ENCODE data around the gene SDHAF2.

SDHAF2 gene

DNA sequence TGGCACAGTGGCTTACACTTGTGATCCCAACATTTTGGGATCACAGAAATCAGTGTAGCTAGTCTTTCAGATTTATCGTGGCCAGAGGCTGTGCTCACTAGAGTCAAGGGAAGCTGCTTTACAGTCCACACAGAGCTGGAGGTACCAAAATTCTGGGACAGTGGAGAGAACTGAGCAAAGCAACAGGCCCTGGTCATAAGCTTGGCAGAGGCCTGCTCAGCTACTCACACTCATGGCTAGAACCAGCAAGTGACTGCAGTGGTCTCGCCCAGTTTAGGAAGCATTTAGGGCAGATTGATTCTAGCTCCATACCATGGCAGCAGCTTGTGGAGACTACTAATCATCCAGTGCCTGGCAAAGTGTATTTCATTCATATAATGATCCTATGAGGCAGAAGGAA is 28.8 kb upstream of the SDHAF2 start:
- Histone ChIP-seq H4K20me1 (ENCODE audit: insufficient read depth, low read length) (no peaks in the 10 kb centered on the region), H3K4me1 (ENCODE audit: low read length) (no peaks in the 10 kb centered on the region), H3K9ac (ENCODE audit: low read length) (no peak overlapping the region), H3K36me3 (replicated peaks; ENCODE audit: insufficient read depth, low read length) (peaks cover 14% of the 10 kb centered on the region), H3K4me3 (ENCODE audit: low read length) (no peak overlapping the region), H3K27ac (ENCODE audit: low read length) (no peak overlapping the region), H3K79me2 (ENCODE audit: low read length) (peaks cover 5% of the 10 kb centered on the region), H3K9me3 (replicated peaks; ENCODE audit: insufficient read depth, low read length) (no peaks in the 10 kb centered on the region), H3K9me2 (replicated peaks; ENCODE audit: insufficient read depth, low read length) (no peaks in the 10 kb centered on the region), H3K27me3 (replicated peaks; ENCODE audit: insufficient read depth, low read length) (no peaks in the 10 kb centered on the region), H3F3A (ENCODE audit: insufficient read depth, low read length) (peaks cover 7% of the 10 kb centered on the region; the same call in 1 of the 2 replicates), H3K4me2 (ENCODE audit: low read depth, low read length) (no peak overlapping the region), H2AFZ (ENCODE audit: low read length) (no peak overlapping the region)
- DNase-seq, result no peak
- TF ChIP-seq, protein P1, sequence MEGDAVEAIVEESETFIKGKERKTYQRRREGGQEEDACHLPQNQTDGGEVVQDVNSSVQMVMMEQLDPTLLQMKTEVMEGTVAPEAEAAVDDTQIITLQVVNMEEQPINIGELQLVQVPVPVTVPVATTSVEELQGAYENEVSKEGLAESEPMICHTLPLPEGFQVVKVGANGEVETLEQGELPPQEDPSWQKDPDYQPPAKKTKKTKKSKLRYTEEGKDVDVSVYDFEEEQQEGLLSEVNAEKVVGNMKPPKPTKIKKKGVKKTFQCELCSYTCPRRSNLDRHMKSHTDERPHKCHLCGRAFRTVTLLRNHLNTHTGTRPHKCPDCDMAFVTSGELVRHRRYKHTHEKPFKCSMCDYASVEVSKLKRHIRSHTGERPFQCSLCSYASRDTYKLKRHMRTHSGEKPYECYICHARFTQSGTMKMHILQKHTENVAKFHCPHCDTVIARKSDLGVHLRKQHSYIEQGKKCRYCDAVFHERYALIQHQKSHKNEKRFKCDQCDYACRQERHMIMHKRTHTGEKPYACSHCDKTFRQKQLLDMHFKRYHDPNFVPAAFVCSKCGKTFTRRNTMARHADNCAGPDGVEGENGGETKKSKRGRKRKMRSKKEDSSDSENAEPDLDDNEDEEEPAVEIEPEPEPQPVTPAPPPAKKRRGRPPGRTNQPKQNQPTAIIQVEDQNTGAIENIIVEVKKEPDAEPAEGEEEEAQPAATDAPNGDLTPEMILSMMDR (IDR thresholded peaks at IDR 0.05; ENCODE audit: low read length), result no peak
- TF ChIP-seq EZH2 (optimal IDR thresholded peaks at IDR 0.05; ENCODE audit: low read depth, low read length) (no peak), EZH2phosphoT487 (IDR thresholded peaks at IDR 0.05; ENCODE audit: low read length) (no peak)

DNA sequence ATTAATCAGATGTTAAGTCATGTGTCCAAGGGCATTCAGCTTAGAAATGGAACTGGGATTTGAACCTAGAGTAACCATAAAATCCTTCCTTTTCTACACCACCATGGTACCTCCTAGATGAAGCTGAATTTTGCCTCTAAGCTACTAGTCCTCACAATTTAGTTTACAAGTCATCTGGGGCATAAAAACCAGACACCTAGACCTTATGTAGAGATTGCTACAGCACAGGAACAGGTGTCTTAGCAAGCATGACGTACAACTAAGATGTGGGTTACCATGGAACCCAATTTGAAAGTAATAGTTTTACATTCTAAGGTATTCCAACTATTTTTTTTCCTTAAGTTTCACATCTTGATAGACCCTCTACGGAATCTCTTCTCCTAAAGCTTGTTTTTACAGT is 28.4 kb upstream of the SDHAF2 start:
- Histone ChIP-seq H3K9me2 (replicated peaks; ENCODE audit: insufficient read depth, low read length) (no peaks in the 10 kb centered on the region), H3K79me2 (ENCODE audit: low read length) (peaks cover 5% of the 10 kb centered on the region), H3K27me3 (replicated peaks; ENCODE audit: insufficient read depth, low read length) (no peaks in the 10 kb centered on the region), H3K4me2 (ENCODE audit: low read depth, low read length) (no peak overlapping the region), H3K4me1 (ENCODE audit: low read length) (no peaks in the 10 kb centered on the region), H3K4me3 (ENCODE audit: low read length) (no peak overlapping the region), H3K9ac (ENCODE audit: low read length) (no peak overlapping the region), H3K27ac (ENCODE audit: low read length) (no peak overlapping the region), H3F3A (ENCODE audit: insufficient read depth, low read length) (peaks cover 7% of the 10 kb centered on the region; the same call in 1 of the 2 replicates), H3K36me3 (replicated peaks; ENCODE audit: insufficient read depth, low read length) (peaks cover 14% of the 10 kb centered on the region), H3K9me3 (replicated peaks; ENCODE audit: insufficient read depth, low read length) (no peaks in the 10 kb centered on the region), H4K20me1 (ENCODE audit: insufficient read depth, low read length) (no peaks in the 10 kb centered on the region), H2AFZ (ENCODE audit: low read length) (no peak overlapping the region)
- TF ChIP-seq EZH2phosphoT487 (IDR thresholded peaks at IDR 0.05; ENCODE audit: low read length), result no peak
- TF ChIP-seq, protein P1 (IDR thresholded peaks at IDR 0.05; ENCODE audit: low read length), result no peak
- TF ChIP-seq EZH2 (optimal IDR thresholded peaks at IDR 0.05; ENCODE audit: low read depth, low read length), result no peak
- no peak for DNase-seq

DNA sequence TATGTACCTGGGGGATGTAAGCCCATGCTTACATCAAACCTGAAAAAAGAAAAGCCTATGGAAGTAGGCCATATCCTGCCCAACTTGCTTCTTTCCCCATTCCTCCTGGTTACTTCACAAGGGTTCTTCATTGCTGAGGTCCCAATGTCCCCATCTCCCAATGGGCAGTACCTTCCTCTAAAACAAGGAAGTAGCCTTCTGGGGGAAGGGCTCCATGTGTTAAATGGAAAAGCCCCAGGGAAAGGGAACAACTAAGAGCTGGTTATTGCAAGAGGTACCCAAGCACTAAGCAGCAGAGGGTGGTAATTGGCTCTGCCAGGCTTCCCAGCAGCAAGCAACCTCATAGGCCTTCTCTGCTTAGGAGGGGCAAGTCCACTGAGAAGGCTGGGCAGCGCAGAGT is 26.3 kb upstream of the SDHAF2 start:
- Histone ChIP-seq H3K4me2 (ENCODE audit: low read depth, low read length) (no peak overlapping the region), H3K27ac (ENCODE audit: low read length) (no peak overlapping the region), H3F3A (ENCODE audit: insufficient read depth, low read length) (peaks cover 7% of the 10 kb centered on the region; the same call in 1 of the 2 replicates), H3K9ac (ENCODE audit: low read length) (no peak overlapping the region), H4K20me1 (ENCODE audit: insufficient read depth, low read length) (no peaks in the 10 kb centered on the region), H3K4me3 (ENCODE audit: low read length) (no peak overlapping the region), H3K9me3 (replicated peaks; ENCODE audit: insufficient read depth, low read length) (no peaks in the 10 kb centered on the region), H2AFZ (ENCODE audit: low read length) (no peak overlapping the region), H3K27me3 (replicated peaks; ENCODE audit: insufficient read depth, low read length) (no peaks in the 10 kb centered on the region), H3K9me2 (replicated peaks; ENCODE audit: insufficient read depth, low read length) (no peaks in the 10 kb centered on the region), H3K79me2 (ENCODE audit: low read length) (peaks cover 15% of the 10 kb centered on the region), H3K36me3 (replicated peaks; ENCODE audit: insufficient read depth, low read length) (peaks cover 19% of the 10 kb centered on the region), H3K4me1 (ENCODE audit: low read length) (no peaks in the 10 kb centered on the region)
- DNase-seq, result no peak
- TF ChIP-seq, protein P1 (IDR thresholded peaks at IDR 0.05; ENCODE audit: low read length), result no peak
- no peak for TF ChIP-seq EZH2phosphoT487 (IDR thresholded peaks at IDR 0.05; ENCODE audit: low read length)
